Body of pancreas (tissue), 4 donors: Measurements from ENCODE around the gene SLC25A1.

ENCODE experiments used
- CTCF ChIP-seq, 7 experiments: fragments of 450-650 bp in 4 of 7; fragments of 200-600 bp in 3 of 7; sonication (generic) in 3 of 7; IDR thresholded peaks; one replicate each; pipeline ENCODE4 v1.5.1; 2016 to 2019; ENCODE audit warnings: antibody characterized with exemption in 7 of 7
- POLR2A ChIP-seq, 3 donors: fragments of 450-650 bp; IDR thresholded peaks; one replicate each; pipeline ENCODE4 v1.6.1; 2016; ENCODE audit warnings: antibody characterized with exemption in 3 of 3, mild to moderate bottlenecking in 2 of 3

- no peak for TF ChIP-seq CTCF (IDR thresholded peaks at IDR 0.05)
- no peak for TF ChIP-seq POLR2A (IDR thresholded peaks at IDR 0.05)
Observed at GRCh38 chr22:19139974-19140373, 38.6 kb downstream of the SLC25A1 start.
